Endothelial cell of umbilical vein (primary cell): Measurements from ENCODE around the gene C16orf89. TPM values are rescaled to one million over a fixed set of nuclear protein-coding genes. Genes with fewer than 3 reads are reported as not detected.

ENCODE experiments used
- BruUV-seq: library from RNA; stranded (reverse); fragments of 400-500 nt; replicated peaks from 2 replicates; lab custom pipeline; 2021; lab: Mats Ljungman, UMichigan
- CTCF ChIA-PET: fragments of 300-600, 350-600 bp; sonication (Branson Sonifier 250); formaldehyde crosslinking; loops from one replicate; lab custom pipeline; 2021; ENCODE audit warnings: antibody characterized with exemption, inconsistent platforms; lab: Charles Lee
- POLR2A ChIA-PET: fragments of 300-600, 350-600 bp; sonication (Branson Sonifier 250); formaldehyde crosslinking; loops from one replicate; lab custom pipeline; 2021; ENCODE audit warnings: antibody characterized with exemption, inconsistent platforms; lab: Charles Lee
- DNase-seq: peaks from one replicate; pipeline ENCODE4 v3.0.0-alpha.2; 2011; ENCODE audit warnings: low read depth, low spot score
- FAIRE-seq: peaks from 2 replicates; lab custom pipeline; 2011; peaks lifted over from hg19 to GRCh38; lab: Jason Lieb, UNC
- H2AFZ ChIP-seq: 2 replicates; pipeline ENCODE4 v1.6.0; 2012; ENCODE audit warnings: low read depth, low read length, control low read depth, inconsistent platforms
- H3K27ac ChIP-seq: 2 replicates; pipeline ENCODE4 v1.5.1; 2011; ENCODE audit warnings: low read depth, mild to moderate bottlenecking, control low read depth, low read length, moderate library complexity; ENCODE audit not compliant: insufficient read depth
- H3K27me3 ChIP-seq, 2 experiments: 2 replicates each; pipeline versions ENCODE4 v1.6.0 to v1.6.1; 2011; ENCODE audit warnings: low read length in 2 of 2, mixed read lengths in 1 of 2; ENCODE audit not compliant: control insufficient read depth in 2 of 2, insufficient read depth in 2 of 2
- H3K36me3 ChIP-seq, 2 experiments: 2 replicates in 1 of 2; 3 replicates in 1 of 2; pipeline ENCODE4 v1.5.1; 2011; ENCODE audit warnings: low read length in 2 of 2, mild to moderate bottlenecking in 1 of 2, moderate library complexity in 1 of 2; ENCODE audit not compliant: control insufficient read depth in 2 of 2, insufficient read depth in 2 of 2; ENCODE audit errors: extremely low read depth in 1 of 2
- H3K4me1 ChIP-seq: 3 replicates; pipeline ENCODE4 v1.5.1; 2011; ENCODE audit warnings: mild to moderate bottlenecking, low read length; ENCODE audit not compliant: control insufficient read depth, insufficient read depth; ENCODE audit errors: extremely low read depth
- H3K4me2 ChIP-seq: 2 replicates; pipeline ENCODE4 v1.6.1; 2011; ENCODE audit warnings: low read length, control low read depth, mixed read lengths; ENCODE audit not compliant: insufficient read depth
- H3K4me3 ChIP-seq, 3 experiments: fragments of 200-600 bp in 1 of 3; sonication (generic), shearing (Covaris generic) in 1 of 3; replicated peaks in 1 of 3; 2 replicates each; pipeline ENCODE4 v1.5.1; 2011 to 2016; ENCODE audit warnings: control low read depth in 3 of 3, low read length in 3 of 3, mild to moderate bottlenecking in 2 of 3, inconsistent platforms in 1 of 3, low read depth in 1 of 3, moderate library complexity in 1 of 3; ENCODE audit not compliant: insufficient read depth in 1 of 3
- H3K79me2 ChIP-seq: 2 replicates; pipeline ENCODE4 v1.6.0; 2012; ENCODE audit warnings: low read length, inconsistent platforms; ENCODE audit not compliant: control insufficient read depth, insufficient read depth
- H3K9ac ChIP-seq: replicated peaks from 2 replicates; pipeline ENCODE3; 2011; ENCODE audit warnings: low read length, control low read depth; ENCODE audit not compliant: insufficient read depth; ENCODE audit errors: extremely low read depth
- H3K9me1 ChIP-seq: replicated peaks from 3 replicates; pipeline ENCODE4 v1.6.0; 2011; ENCODE audit warnings: mild to moderate bottlenecking, low read length; ENCODE audit not compliant: control insufficient read depth, insufficient read depth; ENCODE audit errors: extremely low read depth
- H3K9me3 ChIP-seq: replicated peaks from 2 replicates; pipeline ENCODE4 v1.5.1; 2012; ENCODE audit warnings: low read length, inconsistent platforms; ENCODE audit not compliant: control insufficient read depth, insufficient read depth
- H4K20me1 ChIP-seq: replicated peaks from 2 replicates; pipeline ENCODE3; 2011; ENCODE audit warnings: mild to moderate bottlenecking, low read length; ENCODE audit not compliant: control insufficient read depth, insufficient read depth; ENCODE audit errors: extremely low read depth
- EZH2 ChIP-seq: IDR thresholded peaks from 2 replicates; pipeline ENCODE4 v1.6.1; 2012; ENCODE audit warnings: borderline replicate concordance, low read depth, mild to moderate bottlenecking, moderate library complexity, low read length, inconsistent platforms; ENCODE audit not compliant: severe bottlenecking
- FOS ChIP-seq: IDR thresholded peaks from 2 replicates; pipeline ENCODE4 v1.6.1; 2011; ENCODE audit warnings: mild to moderate bottlenecking, low read length, moderate library complexity, borderline replicate concordance; ENCODE audit not compliant: insufficient read depth
- GATA2 ChIP-seq: IDR thresholded peaks from 2 replicates; pipeline ENCODE4 v1.7.0; 2011; ENCODE audit warnings: low read depth, mild to moderate bottlenecking, moderate library complexity, mixed read lengths, low read length; ENCODE audit not compliant: insufficient read length, insufficient read depth
- JUN ChIP-seq: IDR thresholded peaks from 2 replicates; pipeline ENCODE4 v1.6.1; 2011; ENCODE audit warnings: borderline replicate concordance, low read depth; ENCODE audit not compliant: insufficient read length, insufficient read depth
- MAX ChIP-seq: IDR thresholded peaks from 2 replicates; pipeline ENCODE4 v1.6.1; 2011; ENCODE audit not compliant: insufficient read depth, insufficient read length
- MYC ChIP-seq: IDR thresholded peaks from one replicate; pipeline ENCODE4 v1.6.1; 2011; ENCODE audit warnings: mild to moderate bottlenecking, low read depth, low read length
- POLR2AphosphoS5 ChIP-seq: IDR thresholded peaks from 2 replicates; pipeline ENCODE4 v1.6.1; 2012; ENCODE audit warnings: low read depth, mild to moderate bottlenecking, control low read depth, low read length, moderate library complexity; ENCODE audit not compliant: insufficient read depth
- dilution Hi-C: fragments of 300-500 bp; cut with MboI; formaldehyde crosslinking; loops from one replicate; pipeline ENCODE4 v1.15.0; 2019; ENCODE audit warnings: low sequenced_read_pairs; ENCODE audit not compliant: extremely low pct_ligation_motif_present
- intact Hi-C: fragments of 100-400 bp; cut with micrococcal nuclease; formaldehyde crosslinking; loops from one replicate; pipeline ENCODE4 v1.10.0; 2022
- polyA plus RNA-seq, 4 experiments: library from polyadenylated mRNA; depleted of rRNA in 3 of 4; stranded (reverse) in 3 of 4; unstranded in 1 of 4; fragments of >200 nt; gene quantifications; 2 replicates each; pipeline versions ENCODE4 v1.2.1 to v1.2.3, GENCODE V29; 2011 to 2012; ENCODE audit warnings: missing spikeins in 1 of 4
- total RNA-seq: library from RNA; stranded (reverse); gene quantifications from 2 replicates; pipeline ENCODE4 v1.2.3, GENCODE V29; 2021

The C16orf89 gene
- total and polyA plus RNA-seq, 2 donors (not counting 3 experiments of a cell fraction or from before 2014, with no cell fraction given), result not detected

GRCh38 chr16:5064915-5065314, 841 bp downstream of the C16orf89 start:
- peaks cover 0 to 3% of the 10 kb centered on the region in 2 experiments for H3K27me3 ChIP-seq
- FAIRE-seq, result no peak
- CTCF ChIA-PET, result interaction anchor here (0.9 to 1.2 kb wide), 2 partner anchors 17 to 20 kb away, joined by 3 read pairs; no protein-coding TSS in a partner anchor

GRCh38 chr16:5062790-5063765, 2.7 kb downstream of the C16orf89 start:
- POLR2A ChIA-PET, result no interaction called here

More at GRCh38 chr16:5064915-5065314, 841 bp downstream of the C16orf89 start:
- H3K27ac ChIP-seq, result no peak overlapping the region
- H3K9me3 ChIP-seq, result no peaks in the 10 kb centered on the region
- TF ChIP-seq JUN, result no peak
- no peak for TF ChIP-seq POLR2AphosphoS5
- no peak for TF ChIP-seq EZH2
- no peak for TF ChIP-seq MAX
- no peaks in the 10 kb centered on the region for H3K36me3 ChIP-seq
- H3K4me3 ChIP-seq, result no peak overlapping the region
- H3K4me2 ChIP-seq, result no peak overlapping the region
- POLR2A ChIA-PET, result no interaction called here
- H3K4me1 ChIP-seq, result no peaks in the 10 kb centered on the region
- intact Hi-C loops (no loop called here), dilution Hi-C loops (no loop called here)
- H3K79me2 ChIP-seq, result no peaks in the 10 kb centered on the region
- DNase-seq, result no peak
- no peaks in the 10 kb centered on the region for H4K20me1 ChIP-seq
- H3K9ac ChIP-seq, result no peak overlapping the region
- BruUV-seq, result no TSS peak
- H3K9me1 ChIP-seq, result no peaks in the 10 kb centered on the region
- H2AFZ ChIP-seq, result no peak overlapping the region

More at GRCh38 chr16:5062790-5063765, 2.7 kb downstream of the C16orf89 start:
- no peak overlapping the region for H2AFZ ChIP-seq
- BruUV-seq, result no TSS peak
- CTCF ChIA-PET, result interaction anchor here (0.6 kb wide), 1 partner anchor 206 kb away, joined by 3 read pairs; no protein-coding TSS in a partner anchor
- H3K4me2 ChIP-seq, result no peak overlapping the region
- no peaks in the 10 kb centered on the region for H3K4me1 ChIP-seq
- no peaks in the 10 kb centered on the region for H3K9me1 ChIP-seq
- H3K4me3 ChIP-seq, result no peak overlapping the region
- dilution Hi-C loops (no loop called here), intact Hi-C loops (no loop called here)
- H3K79me2 ChIP-seq, result no peaks in the 10 kb centered on the region
- peaks cover 0 to 3% of the 10 kb centered on the region in 2 experiments for H3K27me3 ChIP-seq
- no peaks in the 10 kb centered on the region for H3K36me3 ChIP-seq
- no peak for TF ChIP-seq POLR2AphosphoS5
- no peak for TF ChIP-seq MAX
- TF ChIP-seq GATA2, result no peak
- TF ChIP-seq FOS, result no peak
- no peak for TF ChIP-seq JUN
- TF ChIP-seq MYC, result no peak
- DNase-seq, result no peak
- H3K9me3 ChIP-seq, result no peaks in the 10 kb centered on the region
- H4K20me1 ChIP-seq, result no peaks in the 10 kb centered on the region
- FAIRE-seq, result no peak
- no peak overlapping the region for H3K9ac ChIP-seq
- H3K27ac ChIP-seq, result no peak overlapping the region
